Heart right ventricle (tissue), 16 donors: ENCODE measurements around the gene MARK3. TPM values are rescaled to one million over a fixed set of nuclear protein-coding genes. Genes with fewer than 3 reads are reported as not detected.

ENCODE experiments used
- ATAC-seq, 8 donors: fragments of 200-7000 bp; cut with Tn5 transposase; one replicate each; pipeline ENCODE4 v1.9.1; 2020; ENCODE audit warnings: mild to moderate bottlenecking in 8 of 8, moderate library complexity in 8 of 8, moderate number of reproducible peaks in 1 of 8
- DNase-seq, 2 donors: peaks; one replicate each; pipeline ENCODE4 v3.0.0-alpha.2; 2020
- H3K27ac ChIP-seq, 10 donors: fragments of 200-600 bp; sonication (generic) in 2 of 10; one replicate each; pipeline versions ENCODE4 v1.5.0 to v1.8.0; 2020 to 2022; ENCODE audit warnings: mild to moderate bottlenecking in 3 of 10
- H3K27me3 ChIP-seq, 7 donors: fragments of 200-600 bp; one replicate each; pipeline ENCODE4 v1.8.0; 2021 to 2022; ENCODE audit warnings: mild to moderate bottlenecking in 2 of 7
- H3K36me3 ChIP-seq, 9 donors: fragments of 200-600 bp; sonication (generic) in 1 of 9; one replicate each; pipeline versions ENCODE4 v1.5.0 to v1.8.0; 2020 to 2022; ENCODE audit warnings: mild to moderate bottlenecking in 2 of 9
- H3K4me1 ChIP-seq, 9 donors: fragments of 200-600 bp; sonication (generic) in 1 of 9; one replicate each; pipeline versions ENCODE4 v1.5.0 to v1.8.0; 2020 to 2022; ENCODE audit warnings: mild to moderate bottlenecking in 4 of 9
- H3K4me3 ChIP-seq, 10 donors: fragments of 200-600 bp; sonication (generic) in 2 of 10; one replicate each; pipeline versions ENCODE4 v1.5.0 to v1.8.0; 2020 to 2022; ENCODE audit warnings: mild to moderate bottlenecking in 7 of 10, moderate library complexity in 2 of 10
- H3K9me3 ChIP-seq, 11 donors: fragments of 200-600 bp in 10 of 11; sonication (generic) in 2 of 11; one replicate each; pipeline versions ENCODE4 v1.5.0 to v1.8.0; 2013 to 2022; ENCODE audit warnings: mild to moderate bottlenecking in 2 of 11, control low read depth in 1 of 11, moderate library complexity in 1 of 11
- WGBS, 2 donors: extraction: QIAGEN DNeasy Blood & Tissue Kit; methylation state at CpG; one replicate each; pipeline ENCODE4 v1.1.7; 2013; ENCODE audit warnings: inconsistent platforms in 1 of 2; 5-methylcytosine and 5-hydroxymethylcytosine counted together
- intact Hi-C, 10 donors: fragments of 100-400 bp; cut with DNase I; formaldehyde crosslinking; loops; one replicate each; pipeline versions ENCODE4 v1.11.1 to v1.14.2; 2022
- polyA plus RNA-seq, 2 donors: library from polyadenylated mRNA; stranded (reverse); fragments of 200-250 nt; gene quantifications; one replicate each; pipeline ENCODE4 v1.2.3, GENCODE V29; 2013
- total RNA-seq, 10 donors: library from RNA; stranded (reverse); fragmentation: NEBNext Ultra II Directional in 3 of 10; extraction: Animal tissue kit (Norgen Biotek cat#: 25700) in 3 of 10; gene quantifications; one replicate each; pipeline versions ENCODE4 v1.2.1 to v1.2.4, GENCODE V29; 2021 to 2023
- TF ChIP-seq, protein P1 (sequence below), 9 donors: fragments of 200-600 bp; sonication (generic) in 2 of 9; IDR thresholded peaks; one replicate each; pipeline versions ENCODE4 v1.5.0 to v1.8.0; 2021 to 2022; ENCODE audit warnings: antibody characterized with exemption in 9 of 9, mild to moderate bottlenecking in 5 of 9, moderate library complexity in 1 of 9
- donor health status: Arrhythmogenic right ventricular cardiomyopathy.
- donor health status: ischemic (EF 13 %, LVEDD 7.1; RV severe dilation, severe dysfunction).
- donor health status: healthy with polysubstance abuse.
- donor health status: DM: no; HTN: yes; CAD: no.
- donor health status: DM: no; HTN: no; CAD: no.
- donor health status: ischemic (EF 25% LVEDD 6.9; RV normal size, moderate dysfunction).
- donor health status: ischemic (EF 25% LVEDD 5.7; RV mildly dilated, moderate dysfunction).
- donor health status: healthy.
- donor health status: DM: yes; HTN: yes; CAD: no.
- donor health status: Ischemic cardiomyopathy.
- donor health status: ischemic (EF 35%, LVEDD 5.7; RV mildly dilated, moderate dysfunction).
- donor health status: nonischemic (EF 11% LVEDD 7.7; RV severe dilation, severe dysfunction).
- donor health status: DM: yes; HTN: yes; CAD: no.
- donor health status: PGD.
- donor health status: ischemic (EF 29% LVEDD 5.4; RV normal size, mild dysfunction).
- donor health status: nonischemic (EF 23%, LVEDD 6.1; RV moderate dilation, normal function).

The MARK3 gene
- total and polyA plus RNA-seq, 12 donors = 62.3 to 246 (median 77.1) TPM

DNA sequence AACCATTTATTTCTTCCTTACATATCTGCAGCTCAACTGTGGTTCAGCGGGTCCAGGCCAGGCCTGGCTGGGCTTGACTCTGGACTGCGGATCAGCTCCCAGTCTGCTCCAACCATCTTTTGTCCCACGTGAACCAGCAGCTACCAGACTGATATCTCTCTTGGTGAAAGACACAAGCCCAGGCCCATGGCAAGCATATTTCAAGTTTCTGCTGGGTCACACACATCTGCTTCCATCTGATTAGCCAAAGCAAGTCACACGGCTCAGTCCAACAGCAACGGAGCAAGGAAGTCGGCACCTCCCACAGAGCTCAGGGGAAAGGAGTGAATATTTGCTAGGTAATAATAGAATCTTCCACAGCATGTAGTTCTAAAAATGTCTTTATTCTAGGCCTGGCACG lies 24.7 kb upstream of the MARK3 start:
- H3K9me3 ChIP-seq = peaks cover 0 to 22% (median 8%) of the 10 kb centered on the region in 11 donors
- no peak overlapping the region for H3K27ac ChIP-seq
- H3K4me3 ChIP-seq = no peak overlapping the region
- intact Hi-C loops = no loop called here
- TF ChIP-seq, protein P1, sequence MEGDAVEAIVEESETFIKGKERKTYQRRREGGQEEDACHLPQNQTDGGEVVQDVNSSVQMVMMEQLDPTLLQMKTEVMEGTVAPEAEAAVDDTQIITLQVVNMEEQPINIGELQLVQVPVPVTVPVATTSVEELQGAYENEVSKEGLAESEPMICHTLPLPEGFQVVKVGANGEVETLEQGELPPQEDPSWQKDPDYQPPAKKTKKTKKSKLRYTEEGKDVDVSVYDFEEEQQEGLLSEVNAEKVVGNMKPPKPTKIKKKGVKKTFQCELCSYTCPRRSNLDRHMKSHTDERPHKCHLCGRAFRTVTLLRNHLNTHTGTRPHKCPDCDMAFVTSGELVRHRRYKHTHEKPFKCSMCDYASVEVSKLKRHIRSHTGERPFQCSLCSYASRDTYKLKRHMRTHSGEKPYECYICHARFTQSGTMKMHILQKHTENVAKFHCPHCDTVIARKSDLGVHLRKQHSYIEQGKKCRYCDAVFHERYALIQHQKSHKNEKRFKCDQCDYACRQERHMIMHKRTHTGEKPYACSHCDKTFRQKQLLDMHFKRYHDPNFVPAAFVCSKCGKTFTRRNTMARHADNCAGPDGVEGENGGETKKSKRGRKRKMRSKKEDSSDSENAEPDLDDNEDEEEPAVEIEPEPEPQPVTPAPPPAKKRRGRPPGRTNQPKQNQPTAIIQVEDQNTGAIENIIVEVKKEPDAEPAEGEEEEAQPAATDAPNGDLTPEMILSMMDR (IDR thresholded peaks at IDR 0.05) = no peak
- H3K27me3 ChIP-seq = no peaks in the 10 kb centered on the region
- H3K36me3 ChIP-seq = no peaks in the 10 kb centered on the region
- ATAC-seq (no peak), DNase-seq (no peak)
- 75 to 76% methylated on average over 7 of the region's 7 CpGs for WGBS, 2 donors
- peaks cover 0 to 17% (median 0%) of the 10 kb centered on the region in 9 donors for H3K4me1 ChIP-seq

DNA sequence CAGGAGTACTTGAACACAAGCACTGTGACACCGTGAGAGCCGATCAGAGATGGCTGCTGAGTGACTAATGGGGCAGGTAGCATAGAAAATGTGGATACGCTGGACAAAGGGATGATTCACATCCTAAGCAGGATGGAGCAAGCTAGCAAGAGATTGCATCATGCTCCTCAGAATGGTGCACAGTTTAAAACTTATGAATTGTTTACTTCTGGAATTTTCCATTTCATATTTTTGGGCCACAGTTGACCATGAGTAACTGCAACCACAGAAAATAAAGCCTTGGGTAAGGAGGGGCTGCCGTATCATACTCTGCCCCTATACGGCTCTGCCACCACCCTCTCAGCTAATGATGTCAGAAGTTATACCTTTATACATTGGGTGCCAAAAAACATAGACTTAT lies 23.3 kb upstream of the MARK3 start:
- ATAC-seq (peak in 1 of 8 donors; percentile 71), DNase-seq (no peak)
- H3K9me3 ChIP-seq = peaks cover 0 to 22% (median 8%) of the 10 kb centered on the region in 11 donors
- no peak overlapping the region for H3K4me3 ChIP-seq
- H3K4me1 ChIP-seq = peaks cover 0 to 9% (median 0%) of the 10 kb centered on the region in 9 donors
- H3K36me3 ChIP-seq = no peaks in the 10 kb centered on the region
- no peaks in the 10 kb centered on the region for H3K27me3 ChIP-seq
- intact Hi-C loops = no loop called here
- TF ChIP-seq, protein P1 (IDR thresholded peaks at IDR 0.05) = no peak
- H3K27ac ChIP-seq = no peak overlapping the region
- 74 to 89% methylated on average over 5 of the region's 5 CpGs for WGBS, 2 donors

DNA sequence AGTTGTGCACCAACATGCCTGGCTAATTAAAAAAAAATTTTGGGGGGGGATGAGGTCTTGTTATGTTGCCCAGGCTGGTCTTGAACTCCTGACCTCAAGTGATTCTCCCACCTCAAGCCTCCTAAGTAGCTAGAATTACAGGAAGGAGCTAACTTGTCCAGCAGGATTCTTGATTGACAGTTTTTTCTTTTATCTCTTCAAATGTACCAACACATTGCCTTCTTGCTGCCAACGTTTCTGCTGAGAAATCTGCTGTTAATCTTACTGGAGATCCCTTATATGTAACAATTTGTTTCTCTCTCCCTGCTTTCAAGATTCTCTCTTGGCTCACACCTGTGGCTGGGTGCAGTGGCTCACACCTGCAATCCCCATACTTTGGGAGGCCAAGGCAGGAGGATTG lies 22.4 kb upstream of the MARK3 start:
- H3K36me3 ChIP-seq = no peaks in the 10 kb centered on the region
- ATAC-seq (no peak), DNase-seq (no peak)
- no peaks in the 10 kb centered on the region for H3K27me3 ChIP-seq
- no peak overlapping the region for H3K27ac ChIP-seq
- H3K4me3 ChIP-seq = no peak overlapping the region
- intact Hi-C loops = no loop called here
- peaks cover 0 to 22% (median 8%) of the 10 kb centered on the region in 11 donors for H3K9me3 ChIP-seq
- TF ChIP-seq, protein P1 (IDR thresholded peaks at IDR 0.05) = no peak
- H3K4me1 ChIP-seq = peaks cover 0 to 9% (median 0%) of the 10 kb centered on the region in 9 donors
- 63 to 73% methylated on average over 1 of the region's 1 CpG for WGBS, 2 donors

DNA sequence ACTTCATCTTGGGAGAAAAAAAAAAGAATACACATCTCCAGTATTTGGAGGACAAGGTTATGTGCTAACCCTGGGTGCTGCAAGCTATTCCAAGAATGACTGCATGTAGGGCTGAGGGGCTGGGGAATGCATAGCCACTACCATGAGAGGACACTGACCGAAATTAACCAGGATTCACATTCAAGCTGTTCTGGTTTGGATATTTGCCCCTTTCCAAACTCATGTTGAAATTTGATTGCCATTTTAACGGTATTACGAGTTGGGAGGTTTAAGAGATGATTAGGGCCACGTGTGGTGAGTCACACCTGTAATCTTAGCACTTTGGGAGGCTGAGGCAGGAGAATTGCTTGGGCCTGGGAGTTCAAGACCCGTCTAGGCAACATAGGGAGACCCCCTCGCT lies 18.5 kb upstream of the MARK3 start:
- Histone ChIP-seq H3K27me3 (no peaks in the 10 kb centered on the region), H3K4me3 (no peak overlapping the region), H3K4me1 (peaks cover 0 to 4% (median 0%) of the 10 kb centered on the region in 9 donors), H3K9me3 (peaks cover 0 to 22% (median 8%) of the 10 kb centered on the region in 11 donors), H3K36me3 (no peaks in the 10 kb centered on the region), H3K27ac (no peak overlapping the region)
- no peak for DNase-seq
- ATAC-seq = no peak
- intact Hi-C loops = no loop called here
- TF ChIP-seq, protein P1 (IDR thresholded peaks at IDR 0.05) = no peak
- whole genome bisulfite sequencing, 2 donors = 85 to 86% methylated on average over 6 of the region's 6 CpGs
